MM.1S (cell line): Measurements from ENCODE around the gene SNRPA.

Source experiments
- EZH2 ChIP-seq: fragments of 300-600 bp; sonication (generic); optimal IDR thresholded peaks from 2 replicates; pipeline ENCODE3; 2017; ENCODE audit warnings: low read depth, mild to moderate bottlenecking, antibody characterized with exemption, low read length, mixed read lengths
- TF ChIP-seq, protein P1 (sequence below): fragments of 300-600 bp; sonication (generic); IDR thresholded peaks from 2 replicates; pipeline ENCODE4 v1.5.1; 2016; ENCODE audit warnings: antibody characterized with exemption, low read length, mixed read lengths

DNA sequence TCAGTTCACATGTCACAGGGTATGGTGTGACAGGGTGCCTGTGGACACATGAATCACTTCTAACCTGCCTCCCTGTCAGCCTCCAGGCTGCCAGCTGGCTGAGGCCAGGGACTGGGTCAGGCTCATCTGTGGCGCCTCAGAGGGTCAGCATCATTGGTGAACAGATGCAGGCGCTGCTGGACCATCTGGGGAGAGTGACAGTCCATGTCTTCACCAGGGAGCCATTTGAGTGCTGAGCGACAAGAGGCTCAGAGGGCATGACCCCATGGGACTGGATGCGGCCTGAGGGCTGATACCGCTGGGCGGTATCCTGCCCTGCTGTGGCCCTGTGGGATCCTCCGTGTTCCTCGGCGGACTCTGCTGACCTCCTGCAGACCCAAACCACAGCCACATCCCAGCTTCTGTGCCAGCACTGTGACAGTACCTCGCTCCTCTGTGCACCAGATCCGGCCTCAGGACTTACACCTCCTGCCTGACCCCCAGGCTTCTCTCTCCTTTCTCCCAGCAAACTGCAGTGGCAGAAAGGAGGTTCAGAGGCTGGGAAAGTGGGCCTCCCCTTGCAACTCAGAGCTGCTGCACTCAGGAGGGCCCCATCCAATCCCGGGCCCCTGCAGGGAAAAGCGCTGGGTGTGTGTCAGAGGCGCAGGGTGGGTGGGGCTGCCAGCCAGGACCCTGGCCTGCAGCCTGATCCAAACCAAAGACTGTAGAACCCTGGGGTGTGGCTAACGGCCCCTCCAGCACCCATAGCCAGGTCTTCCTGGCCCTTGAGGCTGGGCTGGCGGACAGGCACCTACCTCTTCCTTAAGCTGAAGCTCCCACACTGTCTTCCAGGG, 10.9 kb upstream of the SNRPA start:
- TF ChIP-seq, protein P1, sequence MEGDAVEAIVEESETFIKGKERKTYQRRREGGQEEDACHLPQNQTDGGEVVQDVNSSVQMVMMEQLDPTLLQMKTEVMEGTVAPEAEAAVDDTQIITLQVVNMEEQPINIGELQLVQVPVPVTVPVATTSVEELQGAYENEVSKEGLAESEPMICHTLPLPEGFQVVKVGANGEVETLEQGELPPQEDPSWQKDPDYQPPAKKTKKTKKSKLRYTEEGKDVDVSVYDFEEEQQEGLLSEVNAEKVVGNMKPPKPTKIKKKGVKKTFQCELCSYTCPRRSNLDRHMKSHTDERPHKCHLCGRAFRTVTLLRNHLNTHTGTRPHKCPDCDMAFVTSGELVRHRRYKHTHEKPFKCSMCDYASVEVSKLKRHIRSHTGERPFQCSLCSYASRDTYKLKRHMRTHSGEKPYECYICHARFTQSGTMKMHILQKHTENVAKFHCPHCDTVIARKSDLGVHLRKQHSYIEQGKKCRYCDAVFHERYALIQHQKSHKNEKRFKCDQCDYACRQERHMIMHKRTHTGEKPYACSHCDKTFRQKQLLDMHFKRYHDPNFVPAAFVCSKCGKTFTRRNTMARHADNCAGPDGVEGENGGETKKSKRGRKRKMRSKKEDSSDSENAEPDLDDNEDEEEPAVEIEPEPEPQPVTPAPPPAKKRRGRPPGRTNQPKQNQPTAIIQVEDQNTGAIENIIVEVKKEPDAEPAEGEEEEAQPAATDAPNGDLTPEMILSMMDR, result no peak
- no peak for TF ChIP-seq EZH2
